Stimulated activated CD8-positive, alpha-beta memory T cell treated with anti-CD3 and anti-CD28 coated beads, Interleukin-4, amount 100 ng/mL, for 24 hours (primary cell): ENCODE results near the gene IL17RA.
A peak's percentile ranks its signal among the peaks of the same experiment; 100 is the strongest.

ENCODE experiments used
- DNase-seq: peaks from one replicate; pipeline ENCODE4 v3.0.0-alpha.2; 2020; ENCODE audit warnings: low read depth

Gene IL17RA

DNA sequence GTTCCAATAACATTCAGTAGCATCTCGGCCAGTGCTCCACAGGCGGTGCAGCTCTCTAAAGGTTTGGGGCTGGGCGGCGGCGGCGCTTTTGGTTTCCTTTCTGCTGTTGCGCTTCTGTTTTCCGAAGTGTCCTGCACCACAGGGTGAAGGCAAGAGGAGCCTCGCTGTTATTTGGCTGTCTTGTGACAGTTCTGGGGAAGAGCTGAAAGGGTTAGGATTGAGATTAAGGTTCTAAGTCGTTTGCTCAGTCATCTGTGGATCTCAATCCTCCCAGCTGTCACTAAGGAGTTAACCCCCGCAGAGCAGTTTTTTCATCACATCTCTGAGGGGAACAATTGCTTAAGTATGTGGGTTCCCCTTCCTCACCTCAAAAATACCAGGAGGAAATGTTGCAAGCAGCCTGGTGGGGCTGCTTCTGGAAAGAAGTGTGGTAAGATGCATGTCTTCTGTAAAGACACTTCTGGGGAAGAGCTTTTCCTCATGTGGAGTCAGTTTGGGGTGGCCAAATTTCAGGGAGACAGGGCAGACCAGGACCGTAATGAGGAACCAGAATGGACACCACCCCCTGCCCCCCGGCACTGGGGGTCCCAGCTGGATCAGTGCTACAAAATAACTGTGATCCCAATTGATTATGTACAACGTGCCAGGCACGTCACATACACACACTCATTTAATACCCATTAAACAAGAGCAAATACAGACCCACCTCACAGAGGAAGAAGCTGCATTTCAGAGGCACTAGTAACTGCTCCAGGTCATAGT lies 22.2 kb downstream of the IL17RA start:
- peak; percentile 22 for DNase-seq

DNA sequence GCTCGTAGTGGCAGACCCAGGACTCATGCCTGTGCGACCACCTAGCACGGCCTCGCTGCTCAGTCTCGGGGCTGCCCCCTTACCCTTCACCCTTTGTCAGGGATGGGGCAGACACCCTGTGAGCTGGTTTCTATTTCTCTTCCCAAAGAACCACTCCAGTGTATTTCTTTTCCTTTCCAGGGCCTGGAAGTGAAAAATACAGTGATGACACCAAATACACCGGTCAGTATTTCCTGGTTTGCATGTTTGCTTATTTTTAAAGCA lies 22.7 kb downstream of the IL17RA start:
- DNase-seq = no peak

DNA sequence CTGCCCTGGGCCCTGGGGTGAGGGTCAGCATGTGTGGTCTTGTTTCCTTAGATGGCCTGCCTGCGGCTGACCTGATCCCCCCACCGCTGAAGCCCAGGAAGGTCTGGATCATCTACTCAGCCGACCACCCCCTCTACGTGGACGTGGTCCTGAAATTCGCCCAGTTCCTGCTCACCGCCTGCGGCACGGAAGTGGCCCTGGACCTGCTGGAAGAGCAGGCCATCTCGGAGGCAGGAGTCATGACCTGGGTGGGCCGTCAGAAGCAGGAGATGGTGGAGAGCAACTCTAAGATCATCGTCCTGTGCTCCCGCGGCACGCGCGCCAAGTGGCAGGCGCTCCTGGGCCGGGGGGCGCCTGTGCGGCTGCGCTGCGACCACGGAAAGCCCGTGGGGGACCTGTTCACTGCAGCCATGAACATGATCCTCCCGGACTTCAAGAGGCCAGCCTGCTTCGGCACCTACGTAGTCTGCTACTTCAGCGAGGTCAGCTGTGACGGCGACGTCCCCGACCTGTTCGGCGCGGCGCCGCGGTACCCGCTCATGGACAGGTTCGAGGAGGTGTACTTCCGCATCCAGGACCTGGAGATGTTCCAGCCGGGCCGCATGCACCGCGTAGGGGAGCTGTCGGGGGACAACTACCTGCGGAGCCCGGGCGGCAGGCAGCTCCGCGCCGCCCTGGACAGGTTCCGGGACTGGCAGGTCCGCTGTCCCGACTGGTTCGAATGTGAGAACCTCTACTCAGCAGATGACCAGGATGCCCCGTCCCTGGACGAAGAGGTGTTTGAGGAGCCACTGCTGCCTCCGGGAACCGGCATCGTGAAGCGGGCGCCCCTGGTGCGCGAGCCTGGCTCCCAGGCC lies 23.7 kb downstream of the IL17RA start:
- DNase-seq = no peak

DNA sequence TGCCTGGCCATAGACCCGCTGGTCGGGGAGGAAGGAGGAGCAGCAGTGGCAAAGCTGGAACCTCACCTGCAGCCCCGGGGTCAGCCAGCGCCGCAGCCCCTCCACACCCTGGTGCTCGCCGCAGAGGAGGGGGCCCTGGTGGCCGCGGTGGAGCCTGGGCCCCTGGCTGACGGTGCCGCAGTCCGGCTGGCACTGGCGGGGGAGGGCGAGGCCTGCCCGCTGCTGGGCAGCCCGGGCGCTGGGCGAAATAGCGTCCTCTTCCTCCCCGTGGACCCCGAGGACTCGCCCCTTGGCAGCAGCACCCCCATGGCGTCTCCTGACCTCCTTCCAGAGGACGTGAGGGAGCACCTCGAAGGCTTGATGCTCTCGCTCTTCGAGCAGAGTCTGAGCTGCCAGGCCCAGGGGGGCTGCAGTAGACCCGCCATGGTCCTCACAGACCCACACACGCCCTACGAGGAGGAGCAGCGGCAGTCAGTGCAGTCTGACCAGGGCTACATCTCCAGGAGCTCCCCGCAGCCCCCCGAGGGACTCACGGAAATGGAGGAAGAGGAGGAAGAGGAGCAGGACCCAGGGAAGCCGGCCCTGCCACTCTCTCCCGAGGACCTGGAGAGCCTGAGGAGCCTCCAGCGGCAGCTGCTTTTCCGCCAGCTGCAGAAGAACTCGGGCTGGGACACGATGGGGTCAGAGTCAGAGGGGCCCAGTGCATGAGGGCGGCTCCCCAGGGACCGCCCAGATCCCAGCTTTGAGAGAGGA lies 24.5 kb downstream of the IL17RA start:
- no peak for DNase-seq

DNA sequence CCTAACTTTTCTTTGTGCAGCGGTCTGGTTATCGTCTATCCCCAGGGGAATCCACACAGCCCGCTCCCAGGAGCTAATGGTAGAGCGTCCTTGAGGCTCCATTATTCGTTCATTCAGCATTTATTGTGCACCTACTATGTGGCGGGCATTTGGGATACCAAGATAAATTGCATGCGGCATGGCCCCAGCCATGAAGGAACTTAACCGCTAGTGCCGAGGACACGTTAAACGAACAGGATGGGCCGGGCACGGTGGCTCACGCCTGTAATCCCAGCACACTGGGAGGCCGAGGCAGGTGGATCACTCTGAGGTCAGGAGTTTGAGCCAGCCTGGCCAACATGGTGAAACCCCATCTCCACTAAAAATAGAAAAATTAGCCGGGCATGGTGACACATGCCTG lies 25.2 kb downstream of the IL17RA start:
- DNase-seq = no peak

DNA sequence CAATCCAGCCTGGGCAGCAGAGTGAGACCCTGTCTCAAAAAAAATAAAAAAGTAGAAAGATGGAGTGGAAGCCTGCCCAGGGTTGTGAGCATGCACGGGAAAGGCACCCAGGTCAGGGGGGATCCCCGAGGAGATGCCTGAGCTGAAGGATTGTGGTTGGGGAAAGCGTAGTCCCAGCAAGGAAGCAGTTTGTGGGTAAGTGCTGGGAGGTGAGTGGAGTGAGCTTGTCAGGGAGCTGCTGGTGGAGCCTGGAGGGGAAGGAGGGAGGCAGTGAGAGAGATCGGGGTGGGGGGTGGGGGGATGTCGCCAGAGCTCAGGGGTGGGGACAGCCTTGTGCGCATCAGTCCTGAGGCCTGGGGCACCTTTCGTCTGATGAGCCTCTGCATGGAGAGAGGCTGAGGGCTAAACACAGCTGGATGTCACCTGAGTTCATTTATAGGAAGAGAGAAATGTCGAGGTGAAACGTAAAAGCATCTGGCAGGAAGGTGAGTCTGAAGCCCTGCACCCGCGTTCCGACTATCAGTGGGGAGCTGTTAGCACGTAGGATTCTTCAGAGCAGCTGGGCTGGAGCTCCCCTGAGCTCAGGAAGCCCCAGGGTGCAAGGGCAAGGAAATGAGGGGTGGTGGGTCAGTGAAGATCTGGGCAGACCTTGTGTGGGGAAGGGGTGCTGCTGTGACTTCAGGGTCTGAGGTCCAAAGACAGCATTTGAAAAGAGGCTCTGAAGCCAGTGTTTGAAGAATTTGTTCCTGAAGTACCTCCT lies 26.2 kb downstream of the IL17RA start:
- no peak for DNase-seq

DNA sequence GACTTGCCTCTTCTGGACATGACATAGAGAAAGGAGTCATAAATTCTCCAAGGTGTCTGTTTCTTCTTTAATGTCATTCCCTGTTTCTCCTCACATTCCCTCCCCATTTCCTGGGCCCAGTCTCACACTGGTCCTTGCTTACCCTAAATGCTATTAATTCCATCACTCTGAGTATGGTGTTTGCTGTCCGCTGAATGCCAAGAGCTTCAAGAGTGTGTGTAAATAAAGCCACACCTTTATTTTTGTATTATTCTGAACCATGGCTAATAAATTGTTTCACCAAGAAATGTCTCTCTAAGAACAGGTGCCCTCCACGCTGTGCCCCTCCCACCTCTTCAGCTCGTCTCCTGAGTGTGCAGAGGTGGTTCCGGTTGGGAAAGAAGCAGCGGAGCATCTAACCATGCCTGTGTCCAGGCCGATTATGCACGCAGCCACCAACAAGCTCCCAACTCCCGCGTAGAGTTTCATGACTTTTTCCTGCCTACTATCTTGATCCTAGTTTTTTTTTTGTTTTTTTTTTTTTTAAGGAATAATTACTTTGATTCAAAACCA lies 27.8 kb downstream of the IL17RA start:
- DNase-seq = no peak

DNA sequence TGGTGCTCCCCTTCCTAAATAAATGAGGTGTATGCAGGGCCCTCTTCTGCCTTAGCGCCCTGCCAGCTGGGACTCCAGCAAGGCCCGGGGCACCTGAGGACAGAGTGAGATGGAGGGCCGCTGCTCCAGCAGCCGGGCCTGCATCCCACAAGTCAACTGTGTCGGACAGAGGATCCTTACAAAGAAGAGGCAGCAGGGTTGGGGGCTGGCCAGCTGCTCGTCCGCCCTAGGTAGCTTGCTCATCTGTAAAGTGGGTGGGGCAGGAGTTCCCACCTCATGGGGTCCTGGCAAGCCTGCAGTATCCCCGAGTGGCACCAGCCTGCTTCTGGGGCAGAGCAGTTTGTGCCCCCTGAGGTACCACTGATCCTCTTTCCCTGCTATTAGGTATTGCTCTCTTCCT lies 28.8 kb downstream of the IL17RA start:
- DNase-seq = no peak

DNA sequence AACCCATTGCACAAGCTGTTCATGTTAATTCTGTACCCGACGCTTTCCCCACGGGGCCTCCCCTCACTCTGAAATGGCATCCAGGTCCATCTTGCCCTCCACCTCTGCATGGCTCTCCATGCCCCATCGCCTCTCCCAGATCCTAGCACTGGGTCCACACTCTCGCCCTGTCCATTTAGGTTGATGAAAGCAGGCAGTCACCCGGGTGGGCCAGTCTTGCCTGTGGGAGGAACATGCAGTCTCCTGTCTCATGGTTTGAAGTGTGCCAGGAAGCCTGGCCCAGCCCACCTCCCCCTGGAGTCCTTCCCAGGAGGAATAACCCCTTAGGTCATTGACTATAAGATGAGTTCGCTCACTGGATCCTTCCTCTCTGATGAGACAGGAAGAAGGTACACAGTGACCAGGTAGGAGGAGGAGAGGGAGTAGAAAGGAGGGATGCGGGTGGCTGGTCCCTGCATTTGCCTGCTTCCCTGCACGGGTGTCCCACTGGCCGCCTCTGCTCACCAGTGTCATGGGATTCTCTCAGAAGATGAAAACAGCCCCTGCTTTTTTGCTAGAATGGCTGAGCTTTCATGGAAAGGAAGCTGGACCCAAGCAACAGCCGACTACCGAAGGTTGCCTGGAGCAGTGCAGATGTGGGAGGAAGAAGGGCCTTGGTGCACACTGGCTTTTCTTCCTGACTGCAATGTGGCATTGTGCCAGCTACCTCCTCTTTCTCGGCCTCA lies 29.5 kb downstream of the IL17RA start:
- no peak for DNase-seq

DNA sequence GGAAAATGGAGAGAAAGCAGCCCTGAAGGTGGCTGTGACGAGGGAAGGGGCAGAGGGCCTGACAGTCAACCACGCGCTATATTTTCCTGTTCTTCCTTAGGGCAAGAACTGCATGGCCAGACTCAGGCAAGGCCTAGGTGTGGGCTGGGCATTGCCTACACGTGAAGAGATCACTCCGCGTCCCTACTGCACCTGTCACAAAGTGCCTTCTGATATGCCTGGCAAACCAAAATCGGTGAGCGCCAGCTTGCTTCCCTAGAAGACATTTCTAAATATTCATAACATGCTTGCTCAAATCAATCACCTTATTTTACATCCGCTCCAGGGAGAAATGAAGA lies 30.1 kb downstream of the IL17RA start:
- no peak for DNase-seq

DNA sequence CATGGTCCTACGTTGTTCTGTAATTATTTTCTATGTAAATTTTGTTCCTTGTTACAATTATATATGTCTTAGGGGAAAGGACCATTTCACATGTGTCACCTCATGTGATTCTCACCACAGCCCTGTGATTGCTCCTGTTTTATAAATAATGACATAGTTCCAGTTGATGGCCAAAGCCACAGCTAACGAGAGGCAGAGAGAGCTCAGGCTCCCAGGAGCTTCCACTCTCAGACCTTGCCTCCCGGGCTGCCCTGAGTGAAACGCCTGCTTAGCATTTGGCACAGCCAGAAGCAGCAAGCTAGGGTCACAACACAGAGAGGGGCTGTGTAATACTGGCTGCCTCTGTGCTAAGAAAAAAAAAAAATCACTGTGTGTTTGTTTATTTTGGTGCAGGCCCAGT lies 30.4 kb downstream of the IL17RA start:
- no peak for DNase-seq

DNA sequence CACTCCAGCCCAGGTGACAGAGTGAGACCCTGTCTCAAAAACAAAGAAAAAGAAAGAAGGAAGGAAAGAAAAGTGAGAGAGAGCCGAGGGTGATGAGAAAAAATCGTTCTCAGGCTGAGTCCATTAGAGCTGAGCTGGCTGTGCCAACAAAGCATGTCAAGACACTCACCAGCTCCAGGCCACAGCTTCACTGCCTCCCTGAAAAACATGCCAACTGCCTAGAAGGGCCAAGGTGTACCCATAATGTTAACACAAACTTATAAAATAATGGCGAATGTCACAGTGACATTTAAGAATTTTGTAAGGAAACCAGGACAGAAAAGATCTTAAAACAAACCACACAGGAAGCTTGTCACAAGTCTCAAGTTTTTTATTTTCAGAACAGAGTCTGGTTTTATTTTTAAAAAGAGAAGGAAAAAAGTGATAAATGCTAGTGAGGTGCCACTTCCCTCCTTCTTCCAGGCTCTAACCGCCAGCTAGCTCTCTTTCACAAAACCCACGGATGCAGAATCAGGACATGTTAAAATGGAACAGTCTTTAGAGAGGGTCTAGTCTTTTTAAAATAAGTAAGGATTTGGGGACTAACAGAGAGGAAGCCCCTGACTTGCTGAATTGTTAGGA lies 31.3 kb downstream of the IL17RA start:
- no peak for DNase-seq

DNA sequence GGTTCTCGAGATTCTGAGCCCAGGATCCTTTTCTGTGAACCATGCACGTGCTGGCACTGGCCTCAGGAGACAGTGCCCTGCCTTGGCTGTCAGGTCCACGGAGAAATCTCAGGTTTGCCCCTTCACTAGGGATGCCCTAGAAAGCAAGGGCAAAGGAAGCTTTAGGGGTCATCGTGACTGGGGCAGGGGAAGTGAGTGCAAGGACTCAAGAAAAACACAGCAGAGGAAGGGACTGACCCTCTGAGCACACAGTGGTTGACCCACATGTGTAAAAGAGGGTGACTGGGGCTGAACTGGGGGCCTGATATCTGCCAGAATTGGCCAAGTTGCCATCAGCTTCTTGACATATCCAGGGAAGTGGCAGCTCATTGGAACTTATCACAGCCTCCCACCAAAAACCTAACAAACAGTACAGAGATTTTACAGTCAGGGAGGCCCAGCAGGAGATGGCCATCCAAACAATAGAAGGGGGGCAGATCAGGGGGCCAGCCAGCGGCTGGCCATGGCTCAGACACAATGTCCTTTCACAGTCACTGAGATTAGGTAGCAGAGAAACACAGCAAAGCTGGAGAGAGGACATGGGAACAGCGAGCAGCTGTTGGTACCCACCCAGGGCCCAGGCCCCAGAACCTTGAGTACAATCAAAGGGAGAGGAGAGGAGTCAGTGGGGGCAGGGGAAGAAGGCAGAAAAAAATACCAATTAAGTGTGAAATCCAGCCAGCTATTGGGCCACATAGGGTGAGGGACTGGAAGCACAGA lies 32.0 kb downstream of the IL17RA start:
- no peak for DNase-seq

DNA sequence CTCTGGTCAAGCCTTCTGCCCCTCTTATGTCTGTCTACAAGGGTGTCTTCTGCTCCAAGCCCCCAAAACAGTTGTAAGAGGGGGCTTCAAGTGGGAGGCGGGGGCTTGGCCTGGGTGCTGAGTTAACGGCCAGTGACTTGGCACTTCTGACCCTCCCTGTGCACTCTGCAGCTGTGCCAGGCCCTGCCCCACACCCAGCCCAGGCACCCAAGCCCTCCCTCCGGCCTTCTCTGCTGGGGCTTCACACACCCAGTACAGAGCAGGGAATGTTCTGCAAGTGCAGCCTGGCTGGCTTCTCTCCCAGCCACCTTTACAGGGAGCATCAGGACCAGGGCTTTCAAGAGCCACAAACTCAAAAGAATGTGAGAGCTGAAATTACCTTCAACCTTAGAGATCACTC lies 32.6 kb downstream of the IL17RA start:
- DNase-seq = no peak

DNA sequence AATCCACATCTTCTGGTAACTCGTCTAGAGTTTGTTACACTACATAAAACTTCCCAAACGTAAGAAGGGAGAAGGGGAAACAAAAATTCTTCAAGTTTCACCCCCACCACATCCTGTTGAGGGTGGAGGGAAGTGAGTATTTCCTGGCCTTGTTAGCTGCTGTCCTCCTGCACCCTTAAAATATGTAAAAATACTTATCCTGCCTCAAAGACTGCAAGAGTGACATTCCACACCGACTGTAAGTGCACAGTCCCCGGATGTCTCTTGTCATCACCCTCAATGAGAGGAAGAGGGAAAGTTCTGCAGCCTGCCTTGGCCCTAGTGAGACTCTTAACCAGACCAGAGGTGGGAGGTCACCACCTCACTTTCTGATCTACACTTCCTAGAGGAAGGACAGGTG lies 33.1 kb downstream of the IL17RA start:
- no peak for DNase-seq

DNA sequence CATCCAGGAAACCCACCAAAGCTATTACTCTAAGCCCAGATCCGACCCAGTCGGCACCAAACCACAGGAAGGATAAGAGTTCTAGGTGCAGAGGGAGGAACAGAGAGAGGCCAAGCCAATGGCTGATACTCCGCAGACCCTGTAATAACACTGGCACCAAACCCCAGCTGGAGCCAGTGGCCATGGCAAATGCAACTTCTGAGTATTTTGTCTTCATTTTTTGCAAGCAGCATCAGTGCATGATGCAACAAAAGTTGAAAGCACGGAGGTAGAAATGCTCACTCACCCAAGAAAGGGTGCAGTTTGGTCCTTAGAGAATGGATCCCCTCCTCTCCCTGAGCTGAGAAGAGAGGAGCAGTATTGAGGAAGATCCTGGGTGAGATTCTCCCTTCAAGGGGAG lies 33.5 kb downstream of the IL17RA start:
- no peak for DNase-seq

DNA sequence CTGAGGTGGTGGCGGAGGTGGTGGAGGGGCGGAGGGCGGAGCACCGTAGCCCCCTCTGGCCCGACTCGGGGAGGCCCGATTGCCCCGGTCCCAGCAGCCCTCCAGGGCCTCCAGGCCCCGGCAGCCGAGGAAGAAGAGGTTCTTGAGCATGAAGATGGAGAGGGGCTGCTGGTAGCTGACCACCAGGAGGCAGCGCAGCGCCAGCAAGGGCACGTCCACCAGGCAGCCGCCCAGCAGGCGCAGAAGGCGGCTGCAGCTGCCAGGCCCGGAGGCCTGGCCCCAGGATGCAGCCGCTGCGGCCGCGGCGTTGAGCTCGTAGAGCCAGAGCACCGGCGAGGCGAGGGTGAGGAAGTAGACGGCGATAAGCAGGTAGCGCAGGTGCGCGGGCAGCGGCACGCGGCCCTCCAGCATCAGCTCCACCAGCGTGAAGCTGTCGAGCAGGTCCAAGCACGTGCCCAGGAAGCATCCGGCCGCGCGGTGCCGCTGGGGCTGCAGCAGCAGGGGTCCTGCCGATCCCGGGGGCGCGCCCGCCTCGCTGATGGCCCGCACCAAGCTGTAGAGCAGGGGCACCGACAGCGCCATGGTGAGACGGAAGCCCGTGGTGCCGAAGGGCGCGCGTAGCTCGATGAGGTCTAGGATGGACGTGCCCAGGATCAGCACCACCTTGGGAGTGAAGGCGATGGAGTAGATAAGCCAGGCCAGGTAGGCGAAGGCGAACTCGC lies 34.8 kb downstream of the IL17RA start:
- DNase-seq = no peak

DNA sequence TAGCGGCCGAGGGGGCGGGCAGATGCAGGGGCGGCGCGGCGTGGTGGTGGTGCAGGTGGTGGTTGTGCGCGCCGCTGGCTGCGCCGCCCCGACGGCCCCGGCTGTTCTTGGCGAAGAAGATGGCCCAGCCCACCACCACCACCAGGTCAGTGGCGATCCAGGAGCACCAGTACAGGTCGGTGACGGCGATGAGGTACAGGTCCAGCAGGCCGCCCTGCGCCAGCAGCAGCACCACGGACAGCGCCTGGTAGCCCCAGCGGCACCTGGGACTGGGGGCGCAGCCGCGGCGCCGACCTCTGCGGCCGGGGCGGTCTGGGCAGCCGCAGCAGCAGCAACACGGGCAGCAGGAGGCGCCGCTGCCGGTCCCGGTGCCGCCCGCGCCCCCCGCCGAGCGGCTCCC lies 35.5 kb downstream of the IL17RA start:
- DNase-seq = peak; percentile 40

DNA sequence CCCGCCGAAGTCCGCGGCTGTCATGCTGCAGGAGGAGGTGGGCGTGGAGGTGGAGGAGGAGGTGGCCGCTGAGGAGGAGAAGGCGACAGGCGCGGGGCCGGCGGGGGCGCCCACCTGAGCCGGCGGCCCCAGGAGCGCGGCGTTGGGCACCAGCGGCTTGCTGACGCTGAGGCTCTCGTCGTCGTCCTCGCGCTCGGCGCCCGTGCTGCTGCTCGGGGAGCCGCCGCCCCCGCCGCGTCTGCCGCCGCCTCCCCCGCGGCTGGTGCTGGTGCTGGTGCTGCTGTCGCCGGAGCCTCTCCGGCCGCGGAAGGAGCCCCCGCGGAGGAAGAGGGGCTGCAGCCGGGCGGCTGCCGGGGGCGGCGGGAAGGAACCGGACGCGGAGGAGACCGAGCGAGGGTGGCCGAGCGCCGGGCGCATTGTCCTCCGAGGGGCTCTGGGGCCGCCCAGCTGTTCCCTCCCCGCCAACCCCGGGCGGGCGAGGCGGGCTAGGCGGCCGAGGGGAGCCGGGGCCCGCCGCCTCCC lies 36.0 kb downstream of the IL17RA start:
- DNase-seq = no peak
